Tibial nerve (tissue), 4 donors: Measurements from ENCODE around the gene TNS3.

ENCODE experiments used
- EP300 ChIP-seq, 2 donors: sonication (generic); formaldehyde crosslinking; IDR thresholded peaks; one replicate each; pipeline ENCODE4 v1.6.1; 2017; ENCODE audit warnings: antibody characterized with exemption in 2 of 2, mild to moderate bottlenecking in 1 of 2
- POLR2A ChIP-seq, 2 donors: fragments of 450-650 bp; IDR thresholded peaks; one replicate each; pipeline ENCODE4 v1.6.1; 2017; ENCODE audit warnings: antibody characterized with exemption in 2 of 2, mild to moderate bottlenecking in 2 of 2, moderate library complexity in 2 of 2
- TF ChIP-seq, protein P1 (sequence below), 5 experiments: fragments of 200-600 bp in 3 of 5; fragments of 450-650 bp in 2 of 5; sonication (generic) in 3 of 5; IDR thresholded peaks; one replicate each; pipeline ENCODE4 v1.5.1; 2016 to 2019; ENCODE audit warnings: antibody characterized with exemption in 5 of 5, mild to moderate bottlenecking in 3 of 5, moderate library complexity in 2 of 5

DNA sequence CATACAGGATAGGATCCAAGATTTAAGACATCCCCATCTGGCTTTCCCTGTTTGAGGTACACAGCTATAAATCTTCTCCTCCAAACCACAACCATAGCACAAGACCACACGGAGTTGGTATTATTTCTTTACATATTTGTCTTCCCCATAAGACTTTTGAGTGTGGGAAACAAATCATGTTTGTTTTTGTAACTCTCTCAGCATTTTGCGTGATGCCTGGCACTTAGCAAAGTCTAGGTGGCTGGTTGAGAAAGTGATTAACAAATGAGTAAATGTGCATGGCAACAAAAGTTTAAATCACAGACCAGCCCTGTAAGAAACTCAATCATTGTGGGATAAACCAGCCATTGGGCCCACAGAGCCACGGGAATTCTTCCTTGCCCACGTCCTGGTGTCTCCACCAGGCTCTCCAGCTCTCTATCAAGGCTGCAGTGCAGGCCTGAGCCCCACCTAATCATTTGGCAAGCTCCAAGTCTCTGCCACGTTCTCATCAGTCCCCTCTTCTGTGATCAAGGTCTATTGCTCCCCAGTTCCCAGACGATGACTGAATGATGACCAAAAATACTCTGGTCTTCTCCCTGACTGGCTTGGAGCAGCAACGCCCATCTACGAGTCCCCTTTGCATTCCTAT lies 317.8 kb downstream of the TNS3 start:
- TF ChIP-seq POLR2A (IDR thresholded peaks at IDR 0.05) (no peak), EP300 (IDR thresholded peaks at IDR 0.05) (no peak)
- TF ChIP-seq, protein P1, sequence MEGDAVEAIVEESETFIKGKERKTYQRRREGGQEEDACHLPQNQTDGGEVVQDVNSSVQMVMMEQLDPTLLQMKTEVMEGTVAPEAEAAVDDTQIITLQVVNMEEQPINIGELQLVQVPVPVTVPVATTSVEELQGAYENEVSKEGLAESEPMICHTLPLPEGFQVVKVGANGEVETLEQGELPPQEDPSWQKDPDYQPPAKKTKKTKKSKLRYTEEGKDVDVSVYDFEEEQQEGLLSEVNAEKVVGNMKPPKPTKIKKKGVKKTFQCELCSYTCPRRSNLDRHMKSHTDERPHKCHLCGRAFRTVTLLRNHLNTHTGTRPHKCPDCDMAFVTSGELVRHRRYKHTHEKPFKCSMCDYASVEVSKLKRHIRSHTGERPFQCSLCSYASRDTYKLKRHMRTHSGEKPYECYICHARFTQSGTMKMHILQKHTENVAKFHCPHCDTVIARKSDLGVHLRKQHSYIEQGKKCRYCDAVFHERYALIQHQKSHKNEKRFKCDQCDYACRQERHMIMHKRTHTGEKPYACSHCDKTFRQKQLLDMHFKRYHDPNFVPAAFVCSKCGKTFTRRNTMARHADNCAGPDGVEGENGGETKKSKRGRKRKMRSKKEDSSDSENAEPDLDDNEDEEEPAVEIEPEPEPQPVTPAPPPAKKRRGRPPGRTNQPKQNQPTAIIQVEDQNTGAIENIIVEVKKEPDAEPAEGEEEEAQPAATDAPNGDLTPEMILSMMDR (IDR thresholded peaks at IDR 0.05) = no peak
